ENCODE results near the gene SEZ6.

GRCh38 chr17:28993645-28994426 lies 12.0 kb downstream of the SEZ6 start:
- TF ChIP-seq CTCF (IDR thresholded peaks at IDR 0.05; ENCODE audit: low read length) (no peak), EZH2 (optimal IDR thresholded peaks at IDR 0.05; ENCODE audit: low read depth, low read length) (no peak), EZH2phosphoT487 (IDR thresholded peaks at IDR 0.05; ENCODE audit: low read length) (no peak)

Measured in MM.1S (cell line).